Gastrocnemius medialis (tissue), 4 donors: Measurements from ENCODE around the gene IMPG2. TPM values are rescaled to one million over a fixed set of nuclear protein-coding genes. Genes with fewer than 3 reads are reported as not detected.
A peak's percentile ranks its signal among the peaks of the same experiment; 100 is the strongest.

Experiments
- ATAC-seq, 2 donors: fragments of 150-250 bp; one replicate each; pipeline ENCODE4 v1.9.1; 2016
- DNase-seq, 2 donors: peaks; one replicate each; pipeline ENCODE4 v3.0.0-alpha.2; 2019
- H3K27ac ChIP-seq, 4 donors: fragments of 200-600 bp; sonication (generic); 1 replicate in 1 of 4; 2 replicates in 3 of 4; pipeline ENCODE4 v1.5.1; 2016 to 2018; ENCODE audit warnings: mild to moderate bottlenecking in 2 of 4, moderate library complexity in 1 of 4
- H3K27me3 ChIP-seq, 3 donors: fragments of 200-600 bp; sonication (generic) in 2 of 3; 1 replicate in 1 of 3; 2 replicates in 2 of 3; pipeline versions ENCODE4 v1.5.1 to v1.6.0; 2016 to 2019; ENCODE audit warnings: mild to moderate bottlenecking in 1 of 3, moderate library complexity in 1 of 3
- H3K36me3 ChIP-seq, 2 donors: fragments of 200-600 bp; sonication (generic) in 1 of 2; one replicate each; pipeline ENCODE4 v1.5.1; 2017 to 2018
- H3K4me1 ChIP-seq, 2 donors: fragments of 200-600 bp; sonication (generic) in 1 of 2; one replicate each; pipeline ENCODE4 v1.5.1; 2016 to 2017; ENCODE audit warnings: mild to moderate bottlenecking in 2 of 2
- H3K4me3 ChIP-seq, 4 donors: fragments of 200-600 bp; sonication (generic) in 3 of 4; 1 replicate in 1 of 4; 2 replicates in 3 of 4; pipeline ENCODE4 v1.5.1; 2016 to 2019; ENCODE audit warnings: mild to moderate bottlenecking in 2 of 4
- H3K9me3 ChIP-seq, 3 donors: fragments of 200-600 bp; sonication (generic) in 2 of 3; 1 replicate in 1 of 3; 2 replicates in 2 of 3; pipeline ENCODE4 v1.5.1; 2016 to 2019
- POLR2A ChIP-seq, 2 donors: fragments of 450-650 bp; IDR thresholded peaks; one replicate each; pipeline ENCODE4 v1.6.1; 2017; ENCODE audit warnings: antibody characterized with exemption in 2 of 2, mild to moderate bottlenecking in 2 of 2, moderate library complexity in 2 of 2
- in situ Hi-C, 4 donors: fragments of 200-750 bp; cut with MboI; loops; one replicate each; pipeline versions ENCODE4 v1.15.0 to v1.8.0; 2017; ENCODE audit warnings: low sequenced_read_pairs in 4 of 4
- intact Hi-C: fragments of 100-400 bp; cut with DNase I; formaldehyde crosslinking; loops from one replicate; pipeline ENCODE4 v1.15.1; 2023; ENCODE audit warnings: low total_unique reads
- total RNA-seq, 4 donors: library from RNA; depleted of rRNA; stranded (reverse); fragments of >200 nt; gene quantifications; one replicate each; pipeline versions ENCODE4 v1.1.0 to v1.2.3, GENCODE V29; 2016
- TF ChIP-seq, protein P1 (sequence below), 5 experiments: fragments of 450-650 bp in 3 of 5; fragments of 200-600 bp in 2 of 5; sonication (generic) in 2 of 5; IDR thresholded peaks in 4 of 5; conservative IDR thresholded peaks in 1 of 5; 1 replicate in 4 of 5; 2 replicates in 1 of 5; pipeline ENCODE4 v1.5.1; 2016 to 2019; ENCODE audit warnings: antibody characterized with exemption in 5 of 5, mild to moderate bottlenecking in 3 of 5, moderate library complexity in 3 of 5

IMPG2 gene
- total RNA-seq, 4 donors from 2014 or later = 0.13 to 0.42 (median 0.36) TPM; not detected in 1

DNA sequence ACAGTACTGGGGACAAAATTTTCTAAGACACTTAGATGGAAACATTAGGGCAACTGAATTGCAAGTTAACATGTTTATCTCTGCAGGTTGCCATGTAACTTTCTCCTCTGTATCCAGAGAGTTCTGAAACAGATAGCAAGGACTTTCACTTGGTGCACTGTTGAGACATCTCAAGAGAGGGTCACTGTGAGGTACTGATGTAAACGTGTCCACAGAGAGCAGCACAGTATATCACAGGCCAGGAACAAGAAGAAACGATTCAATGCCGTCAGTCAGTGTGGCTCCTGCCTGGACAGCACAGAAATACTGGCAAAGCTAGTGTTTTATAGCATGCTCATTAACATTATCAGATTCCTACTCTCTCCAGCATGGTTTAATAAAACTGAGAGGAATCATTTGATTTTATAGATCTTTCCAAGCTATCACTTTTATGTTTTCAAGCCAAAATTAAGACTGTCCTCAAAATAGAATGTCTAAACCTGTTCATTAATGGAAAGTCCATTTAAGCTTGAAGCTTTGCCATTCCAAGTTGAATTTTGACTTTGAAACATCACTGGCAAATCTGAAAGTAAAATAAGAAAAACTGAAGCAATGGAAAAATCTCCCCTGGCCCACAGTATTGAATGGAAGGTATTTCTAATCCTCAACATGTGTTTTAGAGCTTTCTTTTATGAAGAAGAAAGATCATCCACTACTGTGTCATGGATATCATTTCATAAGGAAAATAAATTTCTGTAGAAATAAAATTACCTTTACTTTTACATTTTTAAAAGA is 102.7 kb downstream of the IMPG2 start:
- peak in 1 of 2 donors; percentile 14 for ATAC-seq
- no peaks in the 10 kb centered on the region for H3K27me3 ChIP-seq
- intact Hi-C loops = no loop called here
- H3K27ac ChIP-seq = peak overlapping the region in 2 of 4 donors; percentile 51 to 62
- H3K9me3 ChIP-seq = no peaks in the 10 kb centered on the region
- H3K4me1 ChIP-seq = no peaks in the 10 kb centered on the region
- in situ Hi-C loops = no loop called here
- TF ChIP-seq, protein P1, sequence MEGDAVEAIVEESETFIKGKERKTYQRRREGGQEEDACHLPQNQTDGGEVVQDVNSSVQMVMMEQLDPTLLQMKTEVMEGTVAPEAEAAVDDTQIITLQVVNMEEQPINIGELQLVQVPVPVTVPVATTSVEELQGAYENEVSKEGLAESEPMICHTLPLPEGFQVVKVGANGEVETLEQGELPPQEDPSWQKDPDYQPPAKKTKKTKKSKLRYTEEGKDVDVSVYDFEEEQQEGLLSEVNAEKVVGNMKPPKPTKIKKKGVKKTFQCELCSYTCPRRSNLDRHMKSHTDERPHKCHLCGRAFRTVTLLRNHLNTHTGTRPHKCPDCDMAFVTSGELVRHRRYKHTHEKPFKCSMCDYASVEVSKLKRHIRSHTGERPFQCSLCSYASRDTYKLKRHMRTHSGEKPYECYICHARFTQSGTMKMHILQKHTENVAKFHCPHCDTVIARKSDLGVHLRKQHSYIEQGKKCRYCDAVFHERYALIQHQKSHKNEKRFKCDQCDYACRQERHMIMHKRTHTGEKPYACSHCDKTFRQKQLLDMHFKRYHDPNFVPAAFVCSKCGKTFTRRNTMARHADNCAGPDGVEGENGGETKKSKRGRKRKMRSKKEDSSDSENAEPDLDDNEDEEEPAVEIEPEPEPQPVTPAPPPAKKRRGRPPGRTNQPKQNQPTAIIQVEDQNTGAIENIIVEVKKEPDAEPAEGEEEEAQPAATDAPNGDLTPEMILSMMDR (IDR thresholded peaks at IDR 0.05 in 4 of 5, conservative IDR thresholded peaks at IDR 0.05 in 1 of 5) = no peak
- TF ChIP-seq POLR2A (IDR thresholded peaks at IDR 0.05) = no peak
- H3K4me3 ChIP-seq = no peak overlapping the region
- H3K36me3 ChIP-seq = no peaks in the 10 kb centered on the region
- DNase-seq = no peak

DNA sequence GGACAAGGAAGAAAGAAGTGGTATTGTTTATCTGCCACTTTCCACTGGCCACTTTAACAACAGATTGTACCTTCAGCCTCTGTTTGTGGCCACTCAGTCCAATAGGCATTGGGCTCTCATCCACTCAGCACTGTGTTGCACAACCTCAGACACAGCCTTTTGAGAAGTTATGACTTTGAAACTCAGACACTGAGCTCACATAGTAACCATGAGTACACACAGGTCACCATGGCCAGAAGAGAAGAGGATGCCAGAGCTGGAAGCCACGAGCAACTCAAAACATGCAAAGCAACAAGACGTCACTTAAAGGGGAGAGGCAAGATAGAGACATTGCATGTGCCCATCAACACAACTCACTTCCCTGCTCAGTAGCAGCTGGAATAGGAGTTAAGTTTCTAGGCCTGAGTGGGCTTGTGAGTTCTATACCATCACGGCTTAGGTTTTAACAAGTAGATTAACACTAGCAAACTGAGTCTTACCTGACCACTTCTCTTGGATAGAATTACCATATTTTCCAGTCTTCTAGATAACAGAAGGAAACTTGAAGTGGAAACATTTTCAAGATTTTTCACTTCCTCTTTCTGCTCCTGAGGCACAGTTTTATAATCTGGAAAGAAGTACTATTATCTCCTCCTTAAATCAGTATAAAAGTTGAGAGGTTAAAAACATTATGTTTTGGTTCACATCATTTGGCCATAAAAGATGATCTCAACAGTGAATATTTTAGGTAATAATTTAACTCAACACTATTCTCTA is 103.5 kb downstream of the IMPG2 start:
- no peak for TF ChIP-seq POLR2A (IDR thresholded peaks at IDR 0.05)
- TF ChIP-seq, protein P1 (IDR thresholded peaks at IDR 0.05 in 4 of 5, conservative IDR thresholded peaks at IDR 0.05 in 1 of 5) = no peak
- Histone ChIP-seq H3K27me3 (no peaks in the 10 kb centered on the region), H3K9me3 (no peaks in the 10 kb centered on the region), H3K4me3 (no peak overlapping the region), H3K27ac (peak overlapping the region in 2 of 4 donors; percentile 51 to 62), H3K36me3 (no peaks in the 10 kb centered on the region), H3K4me1 (no peaks in the 10 kb centered on the region)
- intact Hi-C loops (no loop called here), in situ Hi-C loops (no loop called here)
- DNase-seq = peak; percentile 31 to 77
- peak; percentile 93 to 94 for ATAC-seq

DNA sequence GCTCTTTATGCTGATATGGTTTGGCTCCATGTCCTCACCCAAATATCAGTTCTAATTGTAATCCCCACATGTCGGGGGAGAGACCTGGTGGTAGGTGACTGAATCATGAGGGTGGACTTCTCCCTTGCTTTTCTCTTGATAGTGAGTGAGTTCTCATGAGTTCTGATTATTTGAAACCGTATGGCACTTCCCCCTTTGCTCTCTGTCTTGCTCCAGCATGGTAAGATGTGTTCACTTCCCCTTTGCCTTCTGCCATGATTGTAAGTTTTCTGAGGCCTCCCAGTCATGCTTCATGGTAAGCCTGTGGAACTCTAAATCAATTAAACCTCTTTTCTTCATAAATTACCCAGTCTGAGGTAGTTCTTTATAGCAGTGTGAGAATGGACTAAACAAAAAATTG is 107.6 kb downstream of the IMPG2 start:
- intact Hi-C loops = no loop called here
- H3K4me3 ChIP-seq = no peak overlapping the region
- no peak for ATAC-seq
- H3K9me3 ChIP-seq = no peaks in the 10 kb centered on the region
- no peak for DNase-seq
- in situ Hi-C loops = no loop called here
- no peaks in the 10 kb centered on the region for H3K4me1 ChIP-seq
- no peak for TF ChIP-seq POLR2A (IDR thresholded peaks at IDR 0.05)
- no peak overlapping the region for H3K27ac ChIP-seq
- no peaks in the 10 kb centered on the region for H3K27me3 ChIP-seq
- no peaks in the 10 kb centered on the region for H3K36me3 ChIP-seq

DNA sequence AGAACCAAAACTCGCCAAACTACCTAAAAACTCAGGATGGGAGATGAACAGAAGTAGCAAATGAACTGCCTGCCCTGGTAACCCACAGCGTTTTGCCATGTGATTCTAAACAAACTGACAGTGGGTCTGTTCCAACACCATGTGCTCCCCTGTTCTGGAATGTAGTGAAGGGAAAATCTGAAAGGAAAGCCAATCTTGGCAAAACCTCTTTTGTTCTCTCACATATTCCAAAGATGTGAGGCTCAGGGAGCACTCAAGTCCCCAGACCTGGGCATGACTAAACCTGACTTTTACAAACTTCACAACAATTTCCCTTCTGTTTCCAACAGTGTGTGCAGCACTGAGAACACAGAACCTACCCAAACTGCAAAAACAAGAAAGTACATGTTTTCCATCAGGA is 116.1 kb downstream of the IMPG2 start:
- Histone ChIP-seq H3K27me3 (no peaks in the 10 kb centered on the region), H3K9me3 (no peaks in the 10 kb centered on the region), H3K36me3 (no peaks in the 10 kb centered on the region), H3K4me1 (no peaks in the 10 kb centered on the region), H3K27ac (no peak overlapping the region), H3K4me3 (no peak overlapping the region)
- in situ Hi-C loops = no loop called here
- intact Hi-C loops = no loop called here
- DNase-seq (no peak), ATAC-seq (peak in 1 of 2 donors; percentile 58)
- TF ChIP-seq POLR2A (IDR thresholded peaks at IDR 0.05) = no peak
- TF ChIP-seq, protein P1 (IDR thresholded peaks at IDR 0.05 in 4 of 5, conservative IDR thresholded peaks at IDR 0.05 in 1 of 5) = no peak

DNA sequence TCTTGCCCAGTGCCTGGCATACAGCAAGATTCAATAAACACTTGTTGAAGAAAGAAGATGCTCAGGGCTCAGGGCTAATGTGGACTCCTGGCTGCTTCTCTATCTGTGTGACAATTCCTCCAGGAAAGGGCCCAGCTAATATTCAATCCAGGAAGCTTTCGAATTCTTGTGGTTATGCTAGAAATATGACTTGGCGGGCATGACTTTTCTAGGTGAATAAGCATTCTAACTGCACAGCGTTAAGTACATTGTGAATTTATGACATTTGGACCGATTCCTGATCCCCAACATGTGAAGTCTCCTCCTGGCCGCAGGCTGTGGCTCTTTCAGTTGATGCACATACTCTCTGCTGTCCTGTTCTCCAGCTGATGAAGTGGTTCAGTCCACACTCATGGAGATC is 117.0 kb downstream of the IMPG2 start:
- intact Hi-C loops (no loop called here), in situ Hi-C loops (no loop called here)
- no peak for TF ChIP-seq POLR2A (IDR thresholded peaks at IDR 0.05)
- TF ChIP-seq, protein P1 (IDR thresholded peaks at IDR 0.05 in 4 of 5, conservative IDR thresholded peaks at IDR 0.05 in 1 of 5) = no peak
- Histone ChIP-seq H3K9me3 (no peaks in the 10 kb centered on the region), H3K36me3 (no peaks in the 10 kb centered on the region), H3K4me3 (no peak overlapping the region), H3K27ac (no peak overlapping the region), H3K4me1 (no peaks in the 10 kb centered on the region), H3K27me3 (no peaks in the 10 kb centered on the region)
- no peak for ATAC-seq
- DNase-seq = no peak
